ENCODE results near the gene KIF6. TPM values are rescaled to one million over a fixed set of nuclear protein-coding genes. Genes with fewer than 3 reads are reported as not detected.
"Not testable (repeated sequence)": the region's sequence is repeated elsewhere in the genome, so short reads cannot be mapped to it uniquely, and the experiment has no call there.

KIF6 gene
- total and polyA plus RNA-seq, 2 of the 8 experiments (the other 6 are each of a cell fraction or from before 2014, with no cell fraction given), result 0.53 to 0.65 TPM

DNA sequence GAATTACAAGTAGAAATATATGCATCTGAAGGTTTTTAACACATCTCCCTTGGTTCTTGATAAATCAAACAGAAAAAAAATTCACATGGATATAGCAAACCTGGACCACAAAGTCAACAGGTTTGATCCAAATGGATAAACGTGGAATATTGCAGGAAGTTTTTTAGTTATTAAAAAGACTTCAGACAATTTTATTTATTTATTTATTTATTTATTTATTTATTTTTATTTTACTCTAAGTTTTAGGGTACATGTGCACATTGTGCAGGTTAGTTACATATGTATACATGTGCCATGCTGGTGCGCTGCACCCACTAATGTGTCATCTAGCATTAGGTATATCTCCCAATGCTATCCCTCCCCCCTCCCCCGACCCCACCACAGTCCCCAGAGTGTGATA is 47.9 kb downstream of the KIF6 start:
- H2BK15ac ChIP-seq (ENCODE audit: low read length); H3K14ac ChIP-seq (ENCODE audit: insufficient read length); H2BK5ac ChIP-seq (ENCODE audit: low read depth, low read length); H3K4me2 ChIP-seq (ENCODE audit: insufficient read depth in 1 of 2, low read depth in 2 of 2, low read length in 2 of 2); H3K4me1 ChIP-seq (replicated peaks in 1 of 4; ENCODE audit: control insufficient read depth in 3 of 4, insufficient read depth in 4 of 4, low read length in 3 of 4); FAIRE-seq; H4K8ac ChIP-seq (ENCODE audit: extremely low read depth, insufficient read depth, low read length); H2AFZ ChIP-seq (ENCODE audit: low read length); H3K79me1 ChIP-seq (ENCODE audit: low read depth, low read length); H3K4ac ChIP-seq (replicated peaks; ENCODE audit: insufficient read length, low read depth, low read length); H3K4me3 ChIP-seq (ENCODE audit: extremely low read depth in 1 of 4, insufficient read depth in 2 of 4, low read depth in 3 of 4, low read length in 4 of 4); H3K23me2 ChIP-seq (ENCODE audit: low read depth, low read length); H3K27me3 ChIP-seq (replicated peaks in 1 of 4; ENCODE audit: control insufficient read depth in 3 of 4, extremely low read depth in 1 of 4, insufficient read depth in 3 of 4, low read length in 3 of 4); H4K5ac ChIP-seq (ENCODE audit: insufficient read length, low read depth, low read length); POLR2A ChIA-PET (ENCODE audit: partially characterized antibody); H2BK20ac ChIP-seq (ENCODE audit: low read length); DNase-seq (ENCODE audit: low read depth in 1 of 2, low spot score in 2 of 2); H3K27ac ChIP-seq (ENCODE audit: low read depth, low read length); H3K18ac ChIP-seq (ENCODE audit: extremely low read depth, low read length); H4K91ac ChIP-seq (replicated peaks; ENCODE audit: insufficient read length, low read length); H3K56ac ChIP-seq (replicated peaks; ENCODE audit: insufficient read length, low read depth, low read length); H3K79me2 ChIP-seq (ENCODE audit: control insufficient read depth in 1 of 2, insufficient read depth in 2 of 2, low read length in 2 of 2); H3K9ac ChIP-seq (replicated peaks in 1 of 4; ENCODE audit: extremely low read depth in 1 of 4, low read depth in 3 of 4, low read length in 3 of 4); H4K20me1 ChIP-seq (replicated peaks in 1 of 2; ENCODE audit: control insufficient read depth in 1 of 2, insufficient read depth in 2 of 2, low read length in 2 of 2); CTCF ChIA-PET (ENCODE audit: partially characterized antibody); H3K36me3 ChIP-seq (ENCODE audit: control insufficient read depth in 2 of 4, insufficient read depth in 4 of 4, low read length in 3 of 4); H3K9me3 ChIP-seq (ENCODE audit: insufficient read depth in 2 of 2, low read depth in 1 of 2, low read length in 1 of 2); H2BK120ac ChIP-seq (replicated peaks; ENCODE audit: low read depth, low read length); H2AK5ac ChIP-seq (ENCODE audit: low read depth, low read length); H3K23ac ChIP-seq (ENCODE audit: insufficient read length); H2BK12ac ChIP-seq (ENCODE audit: low read depth, low read length): not testable (repeated sequence)
- WGBS, 2 experiments (ENCODE audit: extremely low coverage in 1 of 2, insufficient coverage in 1 of 2, insufficient read length in 1 of 2, insufficient replicate concordance in 2 of 2, low coverage in 1 of 2, low lambda C conversion rate in 2 of 2, missing lambda C conversion rate in 1 of 2), result 87% methylated on average over 2 of the region's 3 CpGs; no CpG with 5 or more reads in 1 of the 2 experiments

Data from H1 (cell line).